Measurements from ENCODE around the gene MLLT10. TPM values are rescaled to one million over a fixed set of nuclear protein-coding genes. Genes with fewer than 3 reads are reported as not detected.

MLLT10 gene
- total and polyA plus RNA-seq, 10 of the 15 experiments (the other 5 are each of a cell fraction or from before 2014, with no cell fraction given): 8.7 to 61.1 (median 28.5) TPM

DNA sequence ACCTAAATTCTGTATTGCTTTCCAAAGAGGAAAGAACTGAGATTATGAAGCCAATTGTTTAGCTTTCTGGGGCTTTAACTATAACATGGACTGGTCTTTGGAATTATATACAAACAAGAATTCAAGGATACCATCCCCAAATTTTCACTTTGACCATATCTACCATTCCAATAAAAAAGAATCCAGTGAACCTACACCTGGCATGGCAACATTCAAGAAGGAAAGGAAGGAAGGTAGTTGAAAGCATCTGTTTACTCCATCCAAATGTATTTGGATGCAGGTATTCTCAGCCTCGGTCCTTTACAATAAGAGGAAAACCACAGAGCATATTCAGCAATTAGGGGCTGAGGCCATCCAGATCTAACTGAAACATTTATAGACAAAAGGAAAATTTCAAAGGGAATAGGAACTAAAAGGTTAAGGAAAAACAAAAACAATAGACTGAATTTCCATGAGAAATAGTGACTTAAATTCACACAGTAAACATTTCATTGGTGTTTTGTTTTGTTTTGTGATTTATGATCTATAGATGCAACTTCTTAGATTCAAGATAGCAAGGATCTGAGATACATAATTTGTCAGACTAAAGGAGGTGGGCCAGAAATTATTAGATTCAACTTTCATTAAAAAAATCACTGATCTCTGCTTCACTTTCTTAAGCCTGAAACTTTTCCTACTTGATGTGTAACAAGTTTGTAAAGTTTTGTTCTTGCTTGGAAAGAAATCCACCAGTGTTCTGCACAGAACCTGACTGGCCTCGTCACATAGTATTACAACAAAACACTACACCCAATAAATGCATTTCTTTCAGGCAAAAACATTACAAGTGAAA, 21.2 kb upstream of the MLLT10 start:
- Histone ChIP-seq H4K20me1 (ENCODE audit: control insufficient read depth, insufficient read depth) (no peaks in the 10 kb centered on the region), H3K36me3 (ENCODE audit: control insufficient read depth in 2 of 2, insufficient read depth in 2 of 2, low read length in 1 of 2) (no peaks in the 10 kb centered on the region), H3K4me2 (ENCODE audit: control insufficient read depth, insufficient read depth) (no peak overlapping the region), H3K9ac (ENCODE audit: control insufficient read depth, insufficient read depth, low read length) (no peak overlapping the region), H3K4me3 (no peak overlapping the region), H2AFZ (ENCODE audit: control insufficient read depth, low read depth, low read length) (no peak overlapping the region), H3K9me3 (replicated peaks; ENCODE audit: control insufficient read depth, insufficient read depth, low read length) (no peaks in the 10 kb centered on the region), H3K4me1 (ENCODE audit: control insufficient read depth, insufficient read depth, low read length) (peaks cover 6% of the 10 kb centered on the region), H3K27ac (ENCODE audit: control insufficient read depth, insufficient read depth) (no peak overlapping the region), H3K27me3 (replicated peaks in 1 of 2; ENCODE audit: control insufficient read depth in 2 of 2, insufficient read depth in 2 of 2, low read length in 1 of 2) (peaks cover 7 to 21% of the 10 kb centered on the region in 2 experiments), H3K79me2 (ENCODE audit: control insufficient read depth, insufficient read depth, low read length) (no peaks in the 10 kb centered on the region)
- FAIRE-seq: no peak
- intact Hi-C loops (cut with micrococcal nuclease; ENCODE audit: unreplicated experiment) (no loop called here), in situ Hi-C loops (cut with MboI) (no loop called here)
- ChIA-PET RAD21 (ENCODE audit: unreplicated experiment) (interaction anchor here (1.3 kb wide), 1 partner anchor 17 kb away, joined by 3 read pairs; no protein-coding TSS in a partner anchor), POLR2A (no interaction called here), CTCF (interaction anchor here (0.6 kb wide), 1 partner anchor 25 kb away, joined by 3 read pairs; no protein-coding TSS in a partner anchor), SMC1A (ENCODE audit: uncharacterized antibody, unreplicated experiment) (interaction anchor here (0.5 kb wide), 1 partner anchor 60 kb away, joined by 3 read pairs; no protein-coding TSS in a partner anchor)
- WGBS (ENCODE audit: insufficient coverage, insufficient replicate concordance, low lambda C conversion rate, missing lambda C conversion rate): 65% methylated on average over 2 of the region's 2 CpGs
- no peak for DNase-seq (ENCODE audit: low read depth, low spot score)
- BruUV-seq (replicated peaks): no TSS peak
- TF ChIP-seq, protein P1, sequence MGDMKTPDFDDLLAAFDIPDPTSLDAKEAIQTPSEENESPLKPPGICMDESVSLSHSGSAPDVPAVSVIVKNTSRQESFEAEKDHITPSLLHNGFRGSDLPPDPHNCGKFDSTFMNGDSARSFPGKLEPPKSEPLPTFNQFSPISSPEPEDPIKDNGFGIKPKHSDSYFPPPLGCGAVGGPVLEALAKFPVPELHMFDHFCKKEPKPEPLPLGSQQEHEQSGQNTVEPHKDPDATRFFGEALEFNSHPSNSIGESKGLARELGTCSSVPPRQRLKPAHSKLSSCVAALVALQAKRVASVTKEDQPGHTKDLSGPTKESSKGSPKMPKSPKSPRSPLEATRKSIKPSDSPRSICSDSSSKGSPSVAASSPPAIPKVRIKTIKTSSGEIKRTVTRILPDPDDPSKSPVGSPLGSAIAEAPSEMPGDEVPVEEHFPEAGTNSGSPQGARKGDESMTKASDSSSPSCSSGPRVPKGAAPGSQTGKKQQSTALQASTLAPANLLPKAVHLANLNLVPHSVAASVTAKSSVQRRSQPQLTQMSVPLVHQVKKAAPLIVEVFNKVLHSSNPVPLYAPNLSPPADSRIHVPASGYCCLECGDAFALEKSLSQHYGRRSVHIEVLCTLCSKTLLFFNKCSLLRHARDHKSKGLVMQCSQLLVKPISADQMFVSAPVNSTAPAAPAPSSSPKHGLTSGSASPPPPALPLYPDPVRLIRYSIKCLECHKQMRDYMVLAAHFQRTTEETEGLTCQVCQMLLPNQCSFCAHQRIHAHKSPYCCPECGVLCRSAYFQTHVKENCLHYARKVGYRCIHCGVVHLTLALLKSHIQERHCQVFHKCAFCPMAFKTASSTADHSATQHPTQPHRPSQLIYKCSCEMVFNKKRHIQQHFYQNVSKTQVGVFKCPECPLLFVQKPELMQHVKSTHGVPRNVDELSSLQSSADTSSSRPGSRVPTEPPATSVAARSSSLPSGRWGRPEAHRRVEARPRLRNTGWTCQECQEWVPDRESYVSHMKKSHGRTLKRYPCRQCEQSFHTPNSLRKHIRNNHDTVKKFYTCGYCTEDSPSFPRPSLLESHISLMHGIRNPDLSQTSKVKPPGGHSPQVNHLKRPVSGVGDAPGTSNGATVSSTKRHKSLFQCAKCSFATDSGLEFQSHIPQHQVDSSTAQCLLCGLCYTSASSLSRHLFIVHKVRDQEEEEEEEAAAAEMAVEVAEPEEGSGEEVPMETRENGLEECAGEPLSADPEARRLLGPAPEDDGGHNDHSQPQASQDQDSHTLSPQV (IDR thresholded peaks at IDR 0.05): no peak
- TF ChIP-seq SREBF2 (IDR thresholded peaks at IDR 0.05; ENCODE audit: low read length): no peak
- TF ChIP-seq NFXL1 (IDR thresholded peaks at IDR 0.05; ENCODE audit: borderline replicate concordance): no peak
- no peak for TF ChIP-seq MTA3 (IDR thresholded peaks at IDR 0.05; ENCODE audit: borderline replicate concordance, low read length)
- no peak for TF ChIP-seq CHD2 (IDR thresholded peaks at IDR 0.05; ENCODE audit: borderline replicate concordance, low read depth, low read length)
- no peak for TF ChIP-seq YY1 (IDR thresholded peaks at IDR 0.05; ENCODE audit: low read depth, low read length)
- TF ChIP-seq, protein P2, sequence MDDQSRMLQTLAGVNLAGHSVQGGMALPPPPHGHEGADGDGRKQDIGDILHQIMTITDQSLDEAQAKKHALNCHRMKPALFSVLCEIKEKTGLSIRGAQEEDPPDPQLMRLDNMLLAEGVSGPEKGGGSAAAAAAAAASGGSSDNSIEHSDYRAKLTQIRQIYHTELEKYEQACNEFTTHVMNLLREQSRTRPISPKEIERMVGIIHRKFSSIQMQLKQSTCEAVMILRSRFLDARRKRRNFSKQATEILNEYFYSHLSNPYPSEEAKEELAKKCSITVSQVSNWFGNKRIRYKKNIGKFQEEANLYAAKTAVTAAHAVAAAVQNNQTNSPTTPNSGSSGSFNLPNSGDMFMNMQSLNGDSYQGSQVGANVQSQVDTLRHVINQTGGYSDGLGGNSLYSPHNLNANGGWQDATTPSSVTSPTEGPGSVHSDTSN (IDR thresholded peaks at IDR 0.05; ENCODE audit: insufficient replicate concordance, low read depth, low read length): no peak
- no peak for TF ChIP-seq DPF2 (IDR thresholded peaks at IDR 0.05)
- TF ChIP-seq RAD21 (IDR thresholded peaks at IDR 0.05; ENCODE audit: insufficient read depth, low read depth, low read length): no peak
- no peak for TF ChIP-seq SMAD1 (IDR thresholded peaks at IDR 0.05; ENCODE audit: low read depth, partially characterized antibody)
- no peak for TF ChIP-seq RCOR1 (conservative IDR thresholded peaks at IDR 0.05; ENCODE audit: low read depth, low read length)
- TF ChIP-seq RELA (IDR thresholded peaks at IDR 0.05; ENCODE audit: borderline replicate concordance, partially characterized antibody): no peak
- no peak for ATAC-seq

Data from GM12878 (cell line).